Glomerular visceral epithelial cell (primary cell): ENCODE results near the gene UIMC1.
"Not testable (repeated sequence)": the region's sequence is repeated elsewhere in the genome, so short reads cannot be mapped to it uniquely, and the experiment has no call there.

Source experiments
- DNase-seq: peaks from one replicate; pipeline ENCODE4 v3.0.0-alpha.2; 2016; ENCODE audit errors: extremely low spot score

The UIMC1 gene

GRCh38 chr5:177006265-177006972 lies at the start of gene UIMC1:
Gene UIMC1, minus strand, starts transcription at chr5:177006779. Its CDS starts 24,164 bp downstream, at chr5:176982615.
- DNase-seq = peak; percentile 93

GRCh38 chr5:177049285-177049684 lies 42.7 kb upstream of the UIMC1 start:
- no peak for DNase-seq

- DNase-seq = not testable (repeated sequence)
These were observed 42.0 kb upstream of the UIMC1 start for GRCh38 chr5:177048531-177048930.

GRCh38 chr5:177045631-177046030 lies 39.1 kb upstream of the UIMC1 start:
- no peak for DNase-seq

- no peak for DNase-seq
These were observed 38.1 kb upstream of the UIMC1 start for GRCh38 chr5:177044641-177045040.

- no peak for DNase-seq
These were observed 37.4 kb upstream of the UIMC1 start for GRCh38 chr5:177043958-177044357.

GRCh38 chr5:177043114-177043513 lies 36.5 kb upstream of the UIMC1 start:
- DNase-seq = no peak

GRCh38 chr5:177041936-177042335 lies 35.4 kb upstream of the UIMC1 start:
- DNase-seq = no peak

- peak; percentile 84 for DNase-seq
These were observed 34.3 kb upstream of the UIMC1 start for GRCh38 chr5:177040814-177041420.

- DNase-seq = no peak
These were observed 30.3 kb upstream of the UIMC1 start for GRCh38 chr5:177036921-177037320.

- DNase-seq = no peak
These were observed 29.9 kb upstream of the UIMC1 start for GRCh38 chr5:177036443-177036842.

- peak; percentile 16 for DNase-seq
These were observed 29.4 kb upstream of the UIMC1 start for GRCh38 chr5:177035976-177036375.

GRCh38 chr5:177029498-177029897 lies 22.9 kb upstream of the UIMC1 start:
- DNase-seq = no peak

GRCh38 chr5:177027665-177028064 lies 21.1 kb upstream of the UIMC1 start:
- no peak for DNase-seq

- DNase-seq = no peak
These were observed 18.6 kb upstream of the UIMC1 start for GRCh38 chr5:177025101-177025601.

GRCh38 chr5:177024559-177024958 lies 18.0 kb upstream of the UIMC1 start:
- no peak for DNase-seq

- DNase-seq = peak; percentile 15
These were observed 16.7 kb upstream of the UIMC1 start for GRCh38 chr5:177023303-177023664.

GRCh38 chr5:177022386-177023302 lies 16.1 kb upstream of the UIMC1 start, which contains the start of gene ZNF346:
Gene ZNF346, plus strand, starts transcription at chr5:177022696. Its CDS starts 43 bp downstream, at chr5:177022739.
- DNase-seq = peak; percentile 94

- DNase-seq = no peak
These were observed 13.5 kb upstream of the UIMC1 start for GRCh38 chr5:177020033-177020432.

- DNase-seq = no peak
These were observed 11.8 kb upstream of the UIMC1 start for GRCh38 chr5:177018341-177018740.

- no peak for DNase-seq
These were observed 8.6 kb upstream of the UIMC1 start for GRCh38 chr5:177015156-177015555.

GRCh38 chr5:177010153-177010552 lies 3.6 kb upstream of the UIMC1 start:
- DNase-seq = no peak
